Posterior vena cava (tissue), 2 donors: ENCODE measurements around the gene MLLT3. TPM values are rescaled to one million over a fixed set of nuclear protein-coding genes. Genes with fewer than 3 reads are reported as not detected.

Experiments used
- DNase-seq: peaks from one replicate; pipeline ENCODE4 v3.0.0-alpha.2; 2020; ENCODE audit warnings: low spot score
- intact Hi-C, 2 donors: fragments of 100-400 bp; cut with DNase I; formaldehyde crosslinking; loops; one replicate each; pipeline versions ENCODE4 v1.14.1 to v1.14.2; 2022 to 2023
- total RNA-seq, 2 donors: library from RNA; stranded (reverse); fragmentation: NEBNext Ultra II Directional; extraction: Animal tissue kit (Norgen Biotek cat#: 25700); gene quantifications; one replicate each; pipeline ENCODE4 v1.2.1, GENCODE V29; 2021
- donor health status: DM: yes; HTN: yes; CAD: no.
- donor health status: DM: yes; HTN: yes; CAD: no.

MLLT3 gene
- total RNA-seq, 2 donors from 2014 or later, result 6.5 to 7.6 TPM

- intact Hi-C loops, result no loop called here
These were observed 215.3 kb downstream of the MLLT3 start for GRCh38 chr9:20407013-20407412.

DNA sequence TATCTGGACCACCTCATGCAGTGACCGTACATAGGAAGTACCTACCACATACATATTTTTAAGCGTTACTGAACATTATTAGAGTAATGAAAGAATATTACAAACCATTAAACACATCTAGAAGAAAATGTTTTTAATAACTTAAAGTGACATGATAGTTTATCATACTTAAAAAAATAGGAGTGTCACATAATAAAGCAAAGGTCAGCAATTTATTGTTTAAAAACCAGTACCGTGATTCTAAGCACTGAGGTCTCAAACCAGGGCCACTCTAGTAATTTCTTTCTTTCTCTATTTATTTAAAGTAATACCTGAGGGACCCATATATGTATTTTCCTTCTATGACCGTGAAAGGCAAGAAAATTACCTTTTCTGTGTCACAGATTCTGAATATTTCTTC lies 216.0 kb downstream of the MLLT3 start:
- no peak for DNase-seq
- intact Hi-C loops, result no loop called here

More at GRCh38 chr9:20407013-20407412, 215.3 kb downstream of the MLLT3 start:
- DNase-seq, result no peak

DNA sequence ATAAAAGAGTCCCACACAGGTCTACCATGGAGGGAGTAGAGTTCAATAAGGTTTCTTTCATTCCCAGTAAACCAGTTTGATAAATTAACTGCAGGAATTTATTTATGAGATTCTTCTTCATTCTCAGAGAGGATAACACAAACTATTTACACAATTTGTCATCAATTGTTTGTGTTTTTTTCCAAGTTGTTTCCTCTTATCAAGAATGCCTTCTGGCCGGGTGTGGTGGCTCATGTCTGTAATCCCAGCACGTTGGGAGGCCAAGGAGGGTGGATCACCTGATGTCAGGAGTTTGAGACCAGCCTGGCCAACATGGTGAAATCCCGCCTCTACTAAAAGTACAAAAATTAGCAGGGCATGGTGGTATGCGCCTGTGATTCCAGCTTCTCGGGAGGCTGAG lies 216.7 kb downstream of the MLLT3 start:
- intact Hi-C loops, result no loop called here
- no peak for DNase-seq

GRCh38 chr9:20405078-20405477 lies 217.2 kb downstream of the MLLT3 start:
- intact Hi-C loops, result no loop called here
- no peak for DNase-seq

DNA sequence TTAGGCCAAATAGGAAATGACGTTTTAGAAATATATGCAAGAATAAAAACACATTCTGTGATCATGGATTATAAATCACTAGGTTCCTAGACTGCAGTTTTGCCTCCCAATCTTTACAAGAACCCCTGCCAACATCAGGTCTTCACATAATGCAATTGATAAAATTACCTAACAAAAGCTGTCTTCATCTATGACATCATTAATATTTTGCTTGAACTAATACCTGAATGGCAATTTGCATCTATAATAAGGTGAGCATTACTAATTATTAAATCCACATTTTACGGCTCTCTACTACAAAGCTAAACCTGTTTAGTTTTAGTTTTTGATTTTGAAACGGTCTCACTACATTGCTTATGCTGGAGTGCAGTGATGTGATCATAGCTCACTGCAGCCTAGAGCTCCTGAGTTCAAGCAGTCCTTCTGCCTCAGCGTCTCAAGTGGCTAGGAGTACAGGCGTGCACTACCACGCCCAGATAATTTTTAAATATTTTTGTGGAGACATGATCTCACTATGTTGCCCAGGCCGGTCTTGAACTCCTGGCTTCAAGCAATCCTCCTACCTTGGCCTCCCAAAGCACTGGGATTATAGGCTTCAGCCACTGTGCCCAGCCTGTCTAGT lies 218.0 kb downstream of the MLLT3 start:
- intact Hi-C loops, result no loop called here

DNA sequence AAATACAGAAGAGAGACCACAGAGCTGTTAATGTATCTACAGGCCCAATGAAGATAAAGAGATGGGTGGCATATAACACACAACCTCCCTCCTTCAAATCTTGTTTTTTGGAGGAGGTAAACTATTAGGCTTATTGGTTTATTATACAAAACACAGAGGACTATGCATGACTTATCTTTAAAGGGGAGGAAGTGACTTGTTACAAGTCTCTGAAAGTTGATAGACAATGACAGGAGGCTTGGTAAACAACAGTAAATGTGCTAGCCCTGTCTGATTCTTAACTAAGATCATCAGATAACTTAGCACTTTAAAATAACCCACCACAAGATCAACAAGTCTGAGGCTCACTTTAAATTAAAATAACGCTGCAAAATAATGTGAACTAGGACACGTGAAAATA lies 219.0 kb downstream of the MLLT3 start:
- intact Hi-C loops, result no loop called here
- no peak for DNase-seq

More for the DNA sequence above, 218.0 kb downstream of the MLLT3 start:
- DNase-seq, result no peak

DNA sequence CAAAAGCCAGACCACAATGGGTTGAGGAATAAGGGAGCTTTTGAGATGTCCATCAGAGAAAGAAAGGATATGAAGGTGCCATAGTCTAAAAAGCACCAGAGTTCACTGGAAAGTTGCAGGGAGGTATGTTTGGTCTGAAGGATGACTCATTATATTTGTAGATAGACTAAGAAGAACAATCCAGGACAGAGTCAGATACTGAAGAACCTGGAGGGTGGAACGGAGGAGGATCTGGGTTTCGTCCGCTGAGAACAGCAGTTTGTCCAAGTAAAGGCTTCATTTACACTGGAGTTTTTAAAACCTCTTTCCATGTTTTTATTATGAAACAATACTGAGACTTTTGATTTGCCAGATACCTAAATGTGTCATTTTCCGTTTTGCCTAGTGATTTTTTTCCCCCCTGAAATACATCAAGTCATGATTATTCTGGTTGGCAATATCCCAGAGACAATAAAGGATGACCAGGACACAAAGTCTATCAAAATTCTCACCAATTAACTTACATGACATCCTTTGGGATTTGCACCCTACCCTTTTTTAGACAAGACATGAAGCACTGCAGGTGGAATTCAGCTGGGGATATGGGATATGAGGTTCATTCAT lies 219.9 kb downstream of the MLLT3 start:
- no peak for DNase-seq
- intact Hi-C loops, result no loop called here

GRCh38 chr9:20398536-20399338 lies 223.6 kb downstream of the MLLT3 start:
- intact Hi-C loops, result no loop called here
- DNase-seq, result no peak

DNA sequence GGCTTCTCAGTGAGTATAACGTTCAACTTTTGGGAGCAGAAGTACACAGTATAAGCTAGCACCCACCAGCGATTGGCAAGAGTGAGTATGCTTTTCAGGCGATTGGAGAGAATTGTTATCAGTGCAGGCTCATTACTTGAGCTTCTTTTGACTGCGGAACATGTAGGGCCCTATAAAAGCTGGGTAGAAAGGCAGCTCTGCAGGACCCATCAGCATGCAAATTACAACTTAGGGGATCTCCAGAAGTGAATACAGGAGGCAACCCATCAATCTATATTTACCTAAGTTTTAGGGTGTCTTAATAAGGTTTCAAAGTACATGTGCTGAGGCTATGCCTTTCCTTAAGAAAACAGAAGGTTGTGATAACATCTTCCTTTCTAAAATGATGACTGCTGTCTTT lies 225.0 kb downstream of the MLLT3 start:
- no peak for DNase-seq
- intact Hi-C loops, result no loop called here

- no peak for DNase-seq
- intact Hi-C loops, result no loop called here
These were observed 225.8 kb downstream of the MLLT3 start for GRCh38 chr9:20396509-20396908.

- intact Hi-C loops, result no loop called here
- no peak for DNase-seq
These were observed 226.6 kb downstream of the MLLT3 start for GRCh38 chr9:20395651-20396050.

- intact Hi-C loops, result no loop called here
- no peak for DNase-seq
These were observed 227.3 kb downstream of the MLLT3 start for GRCh38 chr9:20394969-20395368.

DNA sequence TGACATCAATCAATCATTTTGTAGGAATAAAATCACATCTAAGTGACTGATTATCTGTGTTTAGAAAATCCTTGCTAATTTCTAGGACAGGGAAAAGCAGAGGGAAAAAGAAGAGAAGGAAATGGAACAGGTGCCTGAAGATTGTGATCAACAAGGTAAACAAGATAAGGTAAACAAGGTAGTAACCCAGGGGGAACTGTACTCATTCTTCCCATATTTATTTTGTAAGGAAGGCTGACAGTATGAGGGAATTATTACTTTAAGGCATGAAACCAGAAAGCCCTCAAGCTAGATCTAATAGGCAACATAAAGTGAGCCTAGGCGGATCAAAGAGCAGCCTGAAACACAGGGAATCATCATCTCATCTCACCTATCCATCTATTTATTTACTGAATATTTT lies 231.1 kb downstream of the MLLT3 start:
- intact Hi-C loops, result no loop called here
- no peak for DNase-seq

DNA sequence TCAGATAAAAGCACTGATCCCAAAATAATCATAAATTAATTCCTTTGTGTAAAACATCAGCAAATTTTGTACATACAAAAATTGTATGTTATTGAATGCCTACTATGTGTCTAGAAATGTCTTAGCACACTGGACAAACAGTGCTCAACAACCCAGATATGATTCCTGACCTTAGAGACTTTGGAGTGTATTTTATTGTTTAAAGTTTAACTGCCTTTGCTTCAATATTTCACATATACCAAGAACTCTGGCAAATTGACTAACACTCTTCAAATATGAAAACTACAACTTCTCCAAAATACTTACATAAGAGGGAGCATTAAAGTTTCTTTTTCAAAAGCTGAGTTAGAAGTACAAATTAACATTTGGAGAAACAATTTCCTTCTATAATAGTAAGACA lies 231.9 kb downstream of the MLLT3 start:
- no peak for DNase-seq
- intact Hi-C loops, result no loop called here

DNA sequence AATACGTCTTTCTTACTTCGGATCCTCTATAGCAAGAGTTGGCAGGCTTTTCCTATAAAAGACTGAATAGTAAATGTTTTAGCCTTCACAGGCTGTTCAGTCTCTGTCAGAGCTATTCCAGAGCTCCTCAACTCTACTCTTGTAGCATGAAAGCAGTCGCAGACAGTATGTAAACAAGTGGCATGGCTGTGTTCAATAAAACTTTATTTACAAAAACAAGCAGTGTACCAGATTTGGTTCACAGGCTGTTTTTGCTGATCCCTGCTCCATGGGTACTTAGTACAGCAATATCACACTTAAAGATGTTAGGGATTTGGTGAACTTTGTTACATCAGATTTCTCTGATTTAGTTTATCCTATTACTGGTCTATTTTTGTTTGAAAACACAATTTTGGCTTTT lies 235.2 kb downstream of the MLLT3 start:
- intact Hi-C loops, result no loop called here
- no peak for DNase-seq

DNA sequence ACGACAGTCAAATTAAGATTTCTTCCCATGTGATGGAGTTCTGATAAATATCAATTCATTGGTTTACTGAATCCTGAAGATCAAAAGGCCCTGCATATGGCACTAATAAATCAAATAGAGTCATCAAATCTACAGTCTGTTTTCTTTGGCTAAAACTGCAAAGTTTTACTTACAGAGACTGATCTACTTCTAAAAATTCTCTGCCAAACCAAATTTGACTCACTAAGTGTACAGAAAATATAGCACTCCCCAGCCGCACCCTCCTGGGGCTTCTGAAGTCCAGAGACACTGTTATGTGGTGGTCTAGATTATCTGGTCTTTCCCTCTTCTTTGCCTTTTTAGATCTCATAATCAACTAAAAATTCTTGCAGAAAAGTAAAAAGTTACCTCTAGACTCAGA lies 237.7 kb downstream of the MLLT3 start:
- intact Hi-C loops, result no loop called here
- DNase-seq, result no peak

DNA sequence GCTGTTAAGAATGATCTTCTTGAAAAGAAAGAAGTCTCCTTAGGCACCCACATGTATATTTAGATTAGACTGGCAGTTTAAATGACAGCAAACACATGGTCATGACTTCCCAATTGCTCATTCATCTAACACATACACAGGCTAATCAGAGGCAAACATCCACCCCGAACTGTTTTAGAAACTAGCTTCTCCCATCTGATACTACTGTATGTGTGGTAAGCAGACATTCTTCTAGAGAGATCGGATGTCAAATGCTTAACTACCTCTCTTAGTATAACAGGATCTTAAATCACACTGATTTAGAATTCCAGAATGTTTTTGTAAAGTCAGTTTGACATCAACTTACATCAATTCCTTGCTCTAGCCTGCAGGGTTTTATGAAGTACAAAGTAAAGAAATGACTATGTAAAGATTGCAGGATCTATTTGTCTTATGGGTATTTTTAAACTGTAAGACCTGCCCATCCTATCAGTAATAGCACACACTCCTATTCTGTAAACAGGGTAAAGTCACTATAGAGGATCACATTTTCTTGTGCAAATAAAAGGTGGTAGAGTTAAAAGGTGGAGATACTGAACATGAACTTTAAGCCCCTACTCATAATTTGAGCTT lies 239.7 kb downstream of the MLLT3 start:
- intact Hi-C loops, result no loop called here

DNA sequence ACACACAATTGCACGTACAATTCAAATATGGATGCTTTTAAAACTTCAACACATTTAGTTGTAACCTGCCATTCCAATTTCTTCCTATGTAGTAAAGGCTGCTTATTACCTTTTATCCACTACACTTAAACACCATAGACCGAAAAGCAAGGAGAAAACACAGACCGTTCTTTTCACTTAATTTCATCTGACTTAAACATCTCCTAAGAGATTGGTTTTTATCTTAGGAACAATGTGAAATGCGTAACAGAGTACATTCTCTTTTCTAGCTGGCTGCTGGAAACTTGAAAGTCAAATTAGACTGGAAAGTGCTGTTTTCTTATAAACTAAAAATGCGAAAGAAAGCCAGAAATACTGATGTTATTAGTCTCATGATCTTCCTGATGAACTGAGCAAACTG lies 241.8 kb downstream of the MLLT3 start:
- intact Hi-C loops, result no loop called here
- DNase-seq, result no peak

More for the DNA sequence above, 239.7 kb downstream of the MLLT3 start:
- DNase-seq, result no peak

- no peak for DNase-seq
- intact Hi-C loops, result no loop called here
These were observed 242.5 kb downstream of the MLLT3 start for GRCh38 chr9:20379804-20380225.

GRCh38 chr9:20378851-20379250 lies 243.4 kb downstream of the MLLT3 start:
- no peak for DNase-seq
- intact Hi-C loops, result no loop called here
